T-helper 2 cell (primary cell): ENCODE measurements around the gene WIPF1.
"Not testable (repeated sequence)": the region's sequence is repeated elsewhere in the genome, so short reads cannot be mapped to it uniquely, and the experiment has no call there.

Source experiments
- DNase-seq, 5 experiments: peaks; one replicate each; pipeline versions ENCODE4 v3.0.0 to v3.0.0-alpha.2; 2012 to 2022

Gene WIPF1

GRCh38 chr2:174570318-174570958 is 27.2 kb downstream of the WIPF1 start:
- no peak for DNase-seq

GRCh38 chr2:174569678-174570077 is 27.9 kb downstream of the WIPF1 start:
- no peak for DNase-seq

GRCh38 chr2:174568425-174568824 is 29.2 kb downstream of the WIPF1 start:
- peak in 1 of 5 experiments; percentile 66 for DNase-seq

- no peak for DNase-seq
Observed at GRCh38 chr2:174566871-174567270, 30.7 kb downstream of the WIPF1 start.

GRCh38 chr2:174563530-174564282 is 33.9 kb downstream of the WIPF1 start:
- DNase-seq, result no peak

DNA sequence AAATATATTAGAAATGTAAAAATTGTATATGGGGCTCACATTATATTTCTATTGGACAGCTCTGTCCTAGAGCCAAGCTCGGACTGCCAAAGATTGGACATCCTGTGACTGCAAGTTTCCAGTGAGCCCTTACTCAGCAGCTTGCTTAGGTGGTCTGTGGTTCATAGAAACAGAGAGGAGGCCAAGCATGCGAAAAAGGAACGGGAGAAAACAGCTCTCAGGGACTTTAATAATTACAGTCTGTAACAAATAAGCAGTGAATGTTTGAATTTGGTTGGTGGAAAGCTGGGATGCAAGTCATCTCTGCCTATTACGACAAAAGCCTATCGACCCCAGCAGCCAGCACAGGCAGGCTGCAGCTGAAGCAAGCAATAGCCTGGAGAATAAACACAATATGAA is 35.6 kb downstream of the WIPF1 start:
- no peak for DNase-seq

GRCh38 chr2:174561283-174561971 is 36.2 kb downstream of the WIPF1 start:
- no peak for DNase-seq

DNA sequence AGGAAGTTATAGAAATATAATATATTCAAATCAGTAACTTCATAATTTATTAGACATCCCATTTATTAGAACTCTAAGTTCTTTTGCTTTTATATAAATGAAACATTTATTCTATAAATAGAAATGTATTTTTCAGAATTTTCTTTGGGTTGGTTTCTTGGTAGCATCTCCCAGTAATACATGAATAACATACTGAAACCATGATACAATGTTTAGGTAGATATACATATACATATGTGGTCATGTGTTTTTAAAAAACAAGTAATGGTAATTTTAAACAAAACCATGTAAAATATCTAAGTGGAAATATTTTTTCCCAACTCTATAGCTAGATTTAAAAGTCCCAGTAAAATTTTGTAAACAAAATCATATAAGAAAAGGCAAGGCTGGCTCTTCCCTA is 36.9 kb downstream of the WIPF1 start:
- no peak for DNase-seq

DNA sequence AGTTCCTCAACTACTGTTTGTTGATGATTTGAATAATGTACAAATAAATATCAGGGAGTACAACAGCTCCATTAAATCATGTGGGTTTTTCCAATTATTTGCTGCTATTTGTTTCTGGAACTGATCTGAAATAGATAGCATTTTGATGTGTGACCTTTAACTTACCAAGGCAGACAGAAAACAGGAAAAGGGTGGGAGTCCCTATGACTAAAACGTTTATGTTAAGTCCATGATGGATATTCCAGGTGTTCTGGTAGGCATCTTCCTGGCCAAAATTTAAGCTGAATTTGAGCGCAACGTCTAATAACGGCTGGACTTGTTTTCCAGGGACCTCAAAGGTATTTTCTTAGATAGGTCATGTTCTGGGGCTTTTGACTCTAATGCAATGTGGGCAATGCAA is 41.6 kb downstream of the WIPF1 start:
- DNase-seq, result no peak

DNA sequence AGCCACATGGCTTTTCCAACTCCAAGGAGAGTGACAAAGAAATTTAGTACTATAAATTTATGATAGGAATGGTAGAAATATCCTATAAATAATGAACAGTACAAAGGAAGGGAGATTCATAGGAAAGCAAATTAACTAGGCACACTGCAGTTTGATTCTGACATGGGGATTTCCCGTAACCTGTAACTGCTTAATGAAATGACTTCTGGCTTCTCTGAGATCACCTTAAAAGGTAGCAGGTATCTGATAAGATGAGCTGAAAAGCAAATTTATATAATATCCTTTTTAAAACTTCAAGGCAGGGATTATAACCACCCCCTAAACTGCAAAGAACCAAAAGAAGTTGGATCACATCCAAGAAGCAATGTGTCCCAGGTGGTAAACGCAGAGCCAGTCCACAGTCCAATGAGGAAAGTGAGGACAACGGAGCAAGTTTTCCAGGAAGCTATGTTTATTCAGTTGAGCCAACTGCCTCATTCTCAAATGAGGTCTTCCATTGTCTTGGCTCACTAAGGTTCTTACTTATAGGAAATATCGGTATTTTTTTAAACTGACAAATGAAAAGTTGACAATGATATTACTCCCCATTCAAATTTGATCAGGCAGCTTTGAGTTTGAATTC is 43.0 kb downstream of the WIPF1 start:
- peak in 1 of 5 experiments; percentile 39 for DNase-seq

- peak in 2 of 5 experiments; percentile 31 to 43 for DNase-seq
Observed at GRCh38 chr2:174553811-174554493, 43.7 kb downstream of the WIPF1 start.

- no peak for DNase-seq
Observed at GRCh38 chr2:174552880-174553279, 44.7 kb downstream of the WIPF1 start.

DNA sequence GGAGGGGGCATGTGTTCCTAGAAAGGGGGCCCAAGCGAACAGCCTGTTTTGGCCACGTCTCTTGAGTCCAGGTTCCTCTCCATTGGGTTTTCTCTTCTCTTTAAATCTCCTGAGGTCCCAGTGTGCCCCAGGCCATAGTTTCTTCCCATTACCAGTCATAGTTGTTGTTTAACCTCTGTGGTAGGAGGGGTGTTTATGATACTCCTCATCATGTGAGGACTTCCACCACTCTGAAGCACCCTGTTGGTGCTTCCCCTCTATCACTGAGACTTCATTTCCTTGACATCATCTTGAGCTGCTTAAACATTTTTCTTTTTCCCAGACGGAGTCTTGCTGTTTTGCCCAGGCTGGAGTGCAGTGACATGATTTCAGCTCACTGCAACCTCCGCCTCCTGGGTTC is 45.9 kb downstream of the WIPF1 start:
- DNase-seq, result no peak

GRCh38 chr2:174548646-174549045 is 49.0 kb downstream of the WIPF1 start:
- not testable (repeated sequence) for DNase-seq

DNA sequence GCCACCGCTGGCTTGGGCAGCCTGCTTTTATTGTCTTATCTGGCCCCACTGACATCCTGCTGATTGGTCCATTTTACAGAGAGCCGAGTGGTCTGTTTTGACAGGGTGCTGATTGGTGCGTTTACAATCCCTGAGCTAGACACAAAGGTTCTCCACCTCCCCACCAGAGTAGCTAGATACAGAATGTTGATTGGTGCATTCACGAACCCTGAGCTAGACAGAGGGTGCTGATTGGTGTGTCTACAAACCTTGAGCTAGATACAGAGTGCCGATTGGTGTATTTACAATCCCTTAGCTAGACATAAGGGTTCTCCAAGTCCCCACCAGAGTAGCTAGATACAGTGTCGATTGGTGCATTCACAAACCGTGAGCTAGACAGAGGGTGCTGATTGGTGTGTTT is 49.6 kb downstream of the WIPF1 start:
- DNase-seq, result not testable (repeated sequence)

DNA sequence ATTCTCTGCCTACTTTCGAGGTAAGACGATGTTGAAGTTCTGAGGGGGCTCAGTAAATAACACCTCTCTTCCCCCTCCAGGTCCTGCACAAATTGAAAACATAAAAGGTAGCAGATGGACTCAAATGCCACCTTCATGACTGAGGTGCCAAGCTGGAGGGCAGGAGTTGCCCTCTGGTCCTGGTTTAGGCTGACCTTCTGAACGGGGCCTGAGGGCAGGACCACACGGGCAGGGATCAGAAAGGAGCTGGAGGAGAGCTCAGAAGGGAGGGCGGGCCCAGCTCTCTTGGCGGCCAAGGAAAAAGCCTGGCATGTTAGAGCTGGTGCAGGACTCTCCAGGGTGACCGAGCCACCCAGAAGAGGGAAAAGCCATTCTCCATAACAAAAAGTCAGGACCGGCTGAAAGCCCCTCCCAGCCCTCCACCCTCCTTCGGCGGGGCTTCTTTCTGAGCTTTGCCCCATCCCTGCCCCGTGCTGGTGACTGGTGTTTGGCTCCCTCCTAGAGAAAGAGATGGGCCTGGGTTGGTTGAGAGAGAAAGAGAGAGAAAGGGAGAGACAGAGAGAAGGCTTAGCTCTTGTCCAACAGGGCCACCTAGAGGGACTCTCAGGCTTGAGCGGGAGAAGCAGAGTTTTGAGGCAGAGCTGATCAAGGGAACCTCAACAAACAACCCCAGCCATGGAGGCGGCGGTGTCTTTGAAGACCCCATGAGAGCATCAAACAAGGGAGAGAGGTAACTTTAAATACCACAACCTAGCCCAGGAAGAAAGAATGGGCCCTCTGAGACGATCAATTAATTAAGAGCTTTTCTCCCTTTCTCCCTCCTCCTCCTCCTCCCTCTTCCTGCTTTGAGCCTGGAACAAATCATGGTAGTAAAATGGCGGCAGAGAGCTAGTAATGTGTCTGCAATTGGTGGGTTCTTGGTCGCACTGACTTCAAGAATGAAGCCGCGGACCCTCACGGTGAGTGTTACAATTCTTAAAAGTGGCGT is 50.8 kb downstream of the WIPF1 start:
- DNase-seq, result peak in 2 of 5 experiments; percentile 12 to 76

- no peak for DNase-seq
Observed at GRCh38 chr2:174545240-174545639, 52.4 kb downstream of the WIPF1 start.

DNA sequence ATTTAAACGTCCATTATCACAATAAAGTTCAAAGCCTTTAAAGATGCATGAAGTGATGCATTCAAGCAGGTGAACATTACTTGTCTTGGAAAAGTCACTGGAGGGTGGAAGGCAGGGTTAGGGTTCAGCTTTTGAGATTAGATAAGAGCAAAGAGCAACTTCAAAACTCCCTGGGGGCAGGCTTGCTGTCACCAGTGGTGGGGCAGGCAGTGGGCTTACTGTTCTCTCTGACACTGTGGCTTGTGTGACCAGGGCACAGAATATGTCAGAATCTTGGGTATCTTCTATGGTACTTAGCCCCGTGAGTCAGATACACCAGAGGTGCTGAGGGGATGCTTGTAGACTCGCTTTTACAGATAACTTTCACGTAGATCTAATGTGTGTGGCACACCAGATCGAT is 52.8 kb downstream of the WIPF1 start:
- DNase-seq, result no peak

GRCh38 chr2:174544156-174544555 is 53.4 kb downstream of the WIPF1 start:
- no peak for DNase-seq

GRCh38 chr2:174540893-174541292 is 56.7 kb downstream of the WIPF1 start:
- DNase-seq, result no peak
